Hepatocyte (in vitro differentiated cells): Measurements from ENCODE around the gene BPIFB6.

Source experiments
- CTCF ChIP-seq: fragments of 200-600 bp; sonication (generic); IDR thresholded peaks from 2 replicates; pipeline ENCODE4 v1.5.1; 2016; ENCODE audit warnings: antibody characterized with exemption, mild to moderate bottlenecking; ENCODE audit not compliant: poor library complexity
- EZH2 ChIP-seq: fragments of 200-600 bp; sonication (generic); IDR thresholded peaks from 2 replicates; pipeline ENCODE4 v1.6.1; 2016; ENCODE audit warnings: antibody characterized with exemption, mild to moderate bottlenecking, borderline replicate concordance
- EZH2phosphoT487 ChIP-seq: fragments of 200-600 bp; sonication (generic); IDR thresholded peaks from one replicate; pipeline ENCODE4 v1.6.1; 2018; ENCODE audit warnings: antibody characterized with exemption, mild to moderate bottlenecking, low read depth, moderate library complexity; ENCODE audit not compliant: unreplicated experiment, severe bottlenecking

GRCh38 chr20:32982617-32983458 is 48.6 kb upstream of the BPIFB6 start:
- TF ChIP-seq CTCF (no peak), EZH2phosphoT487 (no peak), EZH2 (no peak)
